Chondrocyte (in vitro differentiated cells): ENCODE results near the gene TOR3A. TPM values are rescaled to one million over a fixed set of nuclear protein-coding genes. Genes with fewer than 3 reads are reported as not detected.

Experiments used
- DNase-seq: peaks from one replicate; pipeline ENCODE4 v3.0.0; 2021; ENCODE audit warnings: mixed read lengths, low spot score
- H3K27ac Mint-ChIP-seq: one replicate; pipeline ENCODE4 v1.8.0; 2021; ENCODE audit warnings: mild to moderate bottlenecking, moderate library complexity, mixed read lengths; ENCODE audit not compliant: unreplicated experiment
- H3K27me3 Mint-ChIP-seq: 2 replicates; pipeline ENCODE4 v1.8.0; 2021; ENCODE audit warnings: low read depth, mixed read lengths
- H3K36me3 Mint-ChIP-seq: 2 replicates; pipeline ENCODE4 v1.8.0; 2021; ENCODE audit warnings: low read depth, mixed read lengths
- H3K4me1 Mint-ChIP-seq: 2 replicates; pipeline ENCODE4 v1.8.0; 2021; ENCODE audit warnings: low read depth, mild to moderate bottlenecking, mixed read lengths
- H3K4me3 Mint-ChIP-seq: one replicate; pipeline ENCODE4 v1.8.0; 2021; ENCODE audit warnings: mild to moderate bottlenecking, moderate library complexity, mixed read lengths; ENCODE audit not compliant: unreplicated experiment
- H3K9me3 Mint-ChIP-seq: 2 replicates; pipeline ENCODE4 v1.8.0; 2021; ENCODE audit warnings: low read depth, mixed read lengths
- CTCF ChIP-seq: fragments of 200-600 bp; sonication (generic); IDR thresholded peaks from 2 replicates; pipeline ENCODE4 v1.5.0; 2021; ENCODE audit warnings: antibody characterized with exemption, mild to moderate bottlenecking, moderate library complexity
- total RNA-seq: library from RNA; stranded (reverse); gene quantifications from 3 replicates; pipeline ENCODE4 v1.2.1, GENCODE V29; 2021

Gene TOR3A
- total RNA-seq, 1 donor from 2014 or later, result 17.9 TPM

GRCh38 chr1:179144626-179145025 is 62.8 kb downstream of the TOR3A start:
- no peaks in the 10 kb centered on the region for H3K36me3 Mint-ChIP-seq
- H3K27me3 Mint-ChIP-seq, result no peaks in the 10 kb centered on the region
- H3K27ac Mint-ChIP-seq, result peak overlapping the region; percentile 17
- TF ChIP-seq CTCF, result no peak
- no peak for DNase-seq
- H3K4me1 Mint-ChIP-seq, result peaks cover 47% of the 10 kb centered on the region
- H3K4me3 Mint-ChIP-seq, result no peak overlapping the region
- H3K9me3 Mint-ChIP-seq, result no peaks in the 10 kb centered on the region

- Mint-ChIP-seq H3K4me3 (no peak overlapping the region), H3K27ac (no peak overlapping the region), H3K4me1 (peaks cover 38% of the 10 kb centered on the region), H3K9me3 (peaks cover 3% of the 10 kb centered on the region), H3K27me3 (no peaks in the 10 kb centered on the region), H3K36me3 (no peaks in the 10 kb centered on the region)
- no peak for DNase-seq
- TF ChIP-seq CTCF, result no peak
Measured at GRCh38 chr1:179145521-179145920, 63.7 kb downstream of the TOR3A start.

Other genes with a start within 250 kb of the TOR3A start
- gene ANGPTL1, start 211.0 kb upstream of the TOR3A start, total RNA-seq, result 2.6 to 4.7 TPM (median 3.6 TPM) in 3 replicates
- 33.7 to 38.2 TPM (median 37.3 TPM) in 3 replicates for gene FAM20B, start 56.2 kb upstream of the TOR3A start, total RNA-seq
- 23.1 to 29.9 TPM (median 24.5 TPM) in 3 replicates for gene ABL2, start 147.6 kb downstream of the TOR3A start, total RNA-seq
- 38.1 to 52.6 TPM (median 52.5 TPM) in 3 replicates for gene SOAT1, start 211.7 kb downstream of the TOR3A start, total RNA-seq